Measurements from ENCODE around the gene ZNF511. TPM values are rescaled to one million over a fixed set of nuclear protein-coding genes. Genes with fewer than 3 reads are reported as not detected.

The ZNF511 gene
- total RNA-seq, 1 experiment from 2014 or later = 69.6 TPM

DNA sequence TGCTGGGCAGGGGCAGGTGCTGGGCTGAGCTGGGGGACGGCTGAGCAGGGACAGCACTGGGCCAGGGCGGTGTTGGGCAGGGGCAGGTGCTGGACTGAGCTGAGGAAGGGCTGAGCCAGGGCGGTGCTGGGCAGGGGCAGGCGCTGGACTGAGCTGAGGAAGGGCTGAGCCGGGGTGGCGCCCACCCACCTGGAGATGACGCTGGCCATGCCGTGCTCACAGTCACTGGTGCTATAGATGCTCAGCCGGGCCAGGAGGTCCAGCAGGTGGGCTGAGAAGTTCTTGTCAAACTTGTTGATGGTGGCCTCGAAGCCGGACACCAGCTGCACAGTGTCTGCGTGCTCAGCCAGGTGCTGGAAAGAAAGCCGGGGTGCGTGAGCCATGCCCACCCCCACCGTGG, 27.6 kb upstream of the ZNF511 start (continued):
- TF ChIP-seq, protein P1, sequence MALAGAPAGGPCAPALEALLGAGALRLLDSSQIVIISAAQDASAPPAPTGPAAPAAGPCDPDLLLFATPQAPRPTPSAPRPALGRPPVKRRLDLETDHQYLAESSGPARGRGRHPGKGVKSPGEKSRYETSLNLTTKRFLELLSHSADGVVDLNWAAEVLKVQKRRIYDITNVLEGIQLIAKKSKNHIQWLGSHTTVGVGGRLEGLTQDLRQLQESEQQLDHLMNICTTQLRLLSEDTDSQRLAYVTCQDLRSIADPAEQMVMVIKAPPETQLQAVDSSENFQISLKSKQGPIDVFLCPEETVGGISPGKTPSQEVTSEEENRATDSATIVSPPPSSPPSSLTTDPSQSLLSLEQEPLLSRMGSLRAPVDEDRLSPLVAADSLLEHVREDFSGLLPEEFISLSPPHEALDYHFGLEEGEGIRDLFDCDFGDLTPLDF (CRISPR knock-in tag; IDR thresholded peaks at IDR 0.05) = no peak
- no peak for TF ChIP-seq HMGXB4 (CRISPR knock-in tag; IDR thresholded peaks at IDR 0.05)
- TF ChIP-seq ZBTB43 (CRISPR knock-in tag; IDR thresholded peaks at IDR 0.05) = no peak
- no peak for TF ChIP-seq GRHL2 (CRISPR knock-in tag; IDR thresholded peaks at IDR 0.05; ENCODE audit: insufficient replicate concordance, severe bottlenecking)
- no peak for TF ChIP-seq CREM (CRISPR knock-in tag; IDR thresholded peaks at IDR 0.05)
- TF ChIP-seq ZNF232 (CRISPR knock-in tag; IDR thresholded peaks at IDR 0.05) = no peak
- TF ChIP-seq SMAD3 (CRISPR knock-in tag; IDR thresholded peaks at IDR 0.05; ENCODE audit: borderline replicate concordance) = no peak
- TF ChIP-seq, protein P2, sequence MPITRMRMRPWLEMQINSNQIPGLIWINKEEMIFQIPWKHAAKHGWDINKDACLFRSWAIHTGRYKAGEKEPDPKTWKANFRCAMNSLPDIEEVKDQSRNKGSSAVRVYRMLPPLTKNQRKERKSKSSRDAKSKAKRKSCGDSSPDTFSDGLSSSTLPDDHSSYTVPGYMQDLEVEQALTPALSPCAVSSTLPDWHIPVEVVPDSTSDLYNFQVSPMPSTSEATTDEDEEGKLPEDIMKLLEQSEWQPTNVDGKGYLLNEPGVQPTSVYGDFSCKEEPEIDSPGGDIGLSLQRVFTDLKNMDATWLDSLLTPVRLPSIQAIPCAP (CRISPR knock-in tag; IDR thresholded peaks at IDR 0.05) = no peak
- TF ChIP-seq ZNF317 (CRISPR knock-in tag; IDR thresholded peaks at IDR 0.05; ENCODE audit: borderline replicate concordance, low read depth) = no peak
- no peak for TF ChIP-seq MYBL2 (CRISPR knock-in tag; IDR thresholded peaks at IDR 0.05)

DNA sequence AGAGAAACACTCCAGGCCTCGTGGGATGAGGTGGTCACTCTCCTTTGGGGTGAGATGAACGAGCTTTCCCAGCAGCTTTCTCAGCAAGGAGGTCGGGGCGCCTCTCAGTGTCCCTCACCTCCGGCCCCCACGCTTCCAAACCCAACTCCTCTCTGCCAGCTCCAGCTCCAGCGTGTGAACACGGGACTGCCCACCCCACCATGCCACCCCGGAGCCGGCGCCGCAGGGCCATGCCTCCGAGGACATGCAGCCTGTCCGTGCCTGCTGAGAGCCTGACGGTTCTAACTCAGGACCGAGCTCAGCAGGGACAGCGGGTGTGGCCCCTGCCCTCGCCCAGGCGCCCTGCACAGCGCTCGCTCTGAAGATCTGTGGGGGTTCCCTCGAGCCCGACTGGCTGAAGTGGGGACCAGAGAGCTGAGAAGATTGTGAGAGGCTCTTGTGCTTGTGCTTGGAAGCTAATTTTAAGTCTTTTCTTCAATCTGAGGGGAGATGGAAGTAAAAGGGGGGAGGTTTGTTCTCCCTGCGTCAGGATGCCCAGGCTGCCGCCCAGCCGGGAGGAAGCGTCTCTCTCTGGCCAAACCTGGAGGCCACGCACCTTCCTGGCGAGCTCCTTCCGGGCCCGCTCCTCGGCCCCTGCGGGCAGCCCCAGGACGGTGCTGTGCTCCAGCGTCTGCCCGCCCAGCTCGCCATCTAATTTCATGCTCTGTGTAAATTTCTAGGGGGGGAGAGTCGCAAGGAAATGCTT, 26.9 kb upstream of the ZNF511 start:
- POLR2A ChIA-PET = no interaction called here
- H3K27ac Mint-ChIP-seq = no peak overlapping the region; the same call in 1 of the 2 replicates
- no peak for TF ChIP-seq MXD4 (CRISPR knock-in tag; IDR thresholded peaks at IDR 0.05; ENCODE audit: borderline replicate concordance)
- TF ChIP-seq, protein P3, sequence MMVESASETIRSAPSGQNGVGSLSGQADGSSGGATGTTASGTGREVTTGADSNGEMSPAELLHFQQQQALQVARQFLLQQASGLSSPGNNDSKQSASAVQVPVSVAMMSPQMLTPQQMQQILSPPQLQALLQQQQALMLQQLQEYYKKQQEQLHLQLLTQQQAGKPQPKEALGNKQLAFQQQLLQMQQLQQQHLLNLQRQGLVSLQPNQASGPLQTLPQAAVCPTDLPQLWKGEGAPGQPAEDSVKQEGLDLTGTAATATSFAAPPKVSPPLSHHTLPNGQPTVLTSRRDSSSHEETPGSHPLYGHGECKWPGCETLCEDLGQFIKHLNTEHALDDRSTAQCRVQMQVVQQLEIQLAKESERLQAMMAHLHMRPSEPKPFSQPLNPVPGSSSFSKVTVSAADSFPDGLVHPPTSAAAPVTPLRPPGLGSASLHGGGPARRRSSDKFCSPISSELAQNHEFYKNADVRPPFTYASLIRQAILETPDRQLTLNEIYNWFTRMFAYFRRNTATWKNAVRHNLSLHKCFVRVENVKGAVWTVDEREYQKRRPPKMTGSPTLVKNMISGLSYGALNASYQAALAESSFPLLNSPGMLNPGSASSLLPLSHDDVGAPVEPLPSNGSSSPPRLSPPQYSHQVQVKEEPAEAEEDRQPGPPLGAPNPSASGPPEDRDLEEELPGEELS (CRISPR knock-in tag; IDR thresholded peaks at IDR 0.05) = no peak
- TF ChIP-seq ATF6 (CRISPR knock-in tag; IDR thresholded peaks at IDR 0.05) = no peak
- no peak for TF ChIP-seq OVOL2 (CRISPR knock-in tag; IDR thresholded peaks at IDR 0.05; ENCODE audit: borderline replicate concordance)
- TF ChIP-seq ZSCAN18 (CRISPR knock-in tag; IDR thresholded peaks at IDR 0.05) = no peak
- no peak for TF ChIP-seq JAZF1 (CRISPR knock-in tag; IDR thresholded peaks at IDR 0.05)
- no peak for TF ChIP-seq ETV6 (CRISPR knock-in tag; IDR thresholded peaks at IDR 0.05)
- no peak for TF ChIP-seq NR2C2 (CRISPR knock-in tag; IDR thresholded peaks at IDR 0.05)
- TF ChIP-seq, protein P4, sequence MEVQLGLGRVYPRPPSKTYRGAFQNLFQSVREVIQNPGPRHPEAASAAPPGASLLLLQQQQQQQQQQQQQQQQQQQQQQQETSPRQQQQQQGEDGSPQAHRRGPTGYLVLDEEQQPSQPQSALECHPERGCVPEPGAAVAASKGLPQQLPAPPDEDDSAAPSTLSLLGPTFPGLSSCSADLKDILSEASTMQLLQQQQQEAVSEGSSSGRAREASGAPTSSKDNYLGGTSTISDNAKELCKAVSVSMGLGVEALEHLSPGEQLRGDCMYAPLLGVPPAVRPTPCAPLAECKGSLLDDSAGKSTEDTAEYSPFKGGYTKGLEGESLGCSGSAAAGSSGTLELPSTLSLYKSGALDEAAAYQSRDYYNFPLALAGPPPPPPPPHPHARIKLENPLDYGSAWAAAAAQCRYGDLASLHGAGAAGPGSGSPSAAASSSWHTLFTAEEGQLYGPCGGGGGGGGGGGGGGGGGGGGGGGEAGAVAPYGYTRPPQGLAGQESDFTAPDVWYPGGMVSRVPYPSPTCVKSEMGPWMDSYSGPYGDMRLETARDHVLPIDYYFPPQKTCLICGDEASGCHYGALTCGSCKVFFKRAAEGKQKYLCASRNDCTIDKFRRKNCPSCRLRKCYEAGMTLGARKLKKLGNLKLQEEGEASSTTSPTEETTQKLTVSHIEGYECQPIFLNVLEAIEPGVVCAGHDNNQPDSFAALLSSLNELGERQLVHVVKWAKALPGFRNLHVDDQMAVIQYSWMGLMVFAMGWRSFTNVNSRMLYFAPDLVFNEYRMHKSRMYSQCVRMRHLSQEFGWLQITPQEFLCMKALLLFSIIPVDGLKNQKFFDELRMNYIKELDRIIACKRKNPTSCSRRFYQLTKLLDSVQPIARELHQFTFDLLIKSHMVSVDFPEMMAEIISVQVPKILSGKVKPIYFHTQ (CRISPR knock-in tag; IDR thresholded peaks at IDR 0.05) = no peak

More for the DNA sequence above, 26.9 kb upstream of the ZNF511 start:
- Mint-ChIP-seq H3K4me3 (no peak overlapping the region), H3K9me3 (no peaks in the 10 kb centered on the region), H3K27me3 (ENCODE audit: low read depth) (no peaks in the 10 kb centered on the region), H3K36me3 (peaks cover 31% of the 10 kb centered on the region), H3K4me1 (no peaks in the 10 kb centered on the region)
- CTCF ChIA-PET = no interaction called here
- ATAC-seq (no peak), DNase-seq (ENCODE audit: low spot score) (no peak)
